Measurements from ENCODE around the gene CDK3.
"Not testable (repeated sequence)": the region's sequence is repeated elsewhere in the genome, so short reads cannot be mapped to it uniquely, and the experiment has no call there.

CDK3 gene

DNA sequence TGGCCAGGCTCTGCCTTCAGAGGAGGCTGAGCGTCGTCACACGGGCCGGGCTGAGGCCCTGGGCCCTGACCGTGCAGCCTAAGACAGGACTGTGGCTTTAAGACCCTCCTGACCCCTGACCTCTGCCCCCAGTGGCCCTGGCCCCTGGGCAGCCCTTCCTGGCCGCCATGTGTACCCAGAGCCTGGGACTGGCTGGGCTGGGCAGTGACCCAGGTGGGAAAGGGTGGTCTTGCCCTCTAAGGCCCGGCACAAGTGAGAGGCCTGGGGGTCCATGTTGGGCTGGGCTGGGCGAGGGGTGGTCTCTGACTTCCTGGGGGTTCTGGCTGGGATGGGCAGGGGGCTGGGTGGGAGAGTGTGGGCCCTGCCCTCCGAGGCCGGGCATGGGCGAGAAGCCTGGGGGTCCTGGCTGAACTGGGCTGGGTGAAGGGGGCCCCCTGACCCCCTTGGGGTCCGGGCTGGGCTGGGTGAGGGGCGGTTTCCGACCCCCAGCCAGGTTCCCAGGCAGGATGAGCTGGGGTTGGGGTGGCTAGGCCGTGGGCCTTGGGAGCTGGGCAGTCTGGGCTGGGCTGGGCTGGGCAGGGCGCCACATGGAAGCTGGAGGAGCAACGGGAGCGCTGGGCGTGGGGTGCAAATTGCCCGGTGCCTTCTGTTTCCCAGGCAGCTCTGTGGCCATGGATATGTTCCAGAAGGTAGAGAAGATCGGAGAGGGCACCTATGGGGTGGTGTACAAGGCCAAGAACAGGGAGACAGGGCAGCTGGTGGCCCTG is at the start of gene CDK3:
Gene CDK3 (plus strand): TSS at position 101 of the 767 bp plus-strand sequence. CDS start 571 bp downstream, at position 672.
- no peak for DNase-seq

DNA sequence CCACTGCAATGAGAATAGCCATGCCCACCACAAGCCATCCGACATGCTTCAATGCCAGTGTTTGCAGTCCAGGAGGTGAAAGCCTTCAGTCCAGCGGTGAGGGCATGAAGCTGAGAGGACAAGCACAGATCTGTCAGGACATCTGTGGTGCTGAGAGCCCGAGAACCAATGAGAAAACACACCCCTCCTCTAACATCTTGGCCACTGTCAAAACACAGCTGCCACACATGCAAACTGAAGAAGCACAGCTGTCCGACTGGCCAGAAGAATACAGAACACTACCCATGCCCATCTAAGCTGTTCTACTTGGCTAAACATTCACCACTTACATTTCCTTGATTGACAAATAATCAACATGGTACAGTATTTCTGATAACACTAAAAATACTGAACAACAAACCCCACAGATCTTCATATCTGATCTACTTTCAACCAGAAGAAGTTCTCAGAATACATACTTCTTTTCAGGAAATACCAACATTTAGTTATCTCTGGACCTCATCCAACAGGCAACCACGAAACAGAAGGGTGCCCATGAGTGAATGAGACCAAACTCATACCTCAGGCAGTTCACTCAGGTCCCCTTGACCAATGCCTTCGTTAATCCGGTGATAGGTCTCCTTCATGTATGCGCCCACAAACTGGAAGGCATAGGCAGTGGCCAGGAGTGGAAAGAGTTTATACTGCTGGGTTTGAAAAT is 49.6 kb upstream of the CDK3 start:
- no peak for DNase-seq

GRCh38 chr17:75959051-75959838 is 41.4 kb upstream of the CDK3 start:
- DNase-seq = no peak

GRCh38 chr17:75959839-75960511 is 40.7 kb upstream of the CDK3 start:
- DNase-seq = no peak

- no peak for DNase-seq
Observed at GRCh38 chr17:75965468-75965867, 35.2 kb upstream of the CDK3 start.

DNA sequence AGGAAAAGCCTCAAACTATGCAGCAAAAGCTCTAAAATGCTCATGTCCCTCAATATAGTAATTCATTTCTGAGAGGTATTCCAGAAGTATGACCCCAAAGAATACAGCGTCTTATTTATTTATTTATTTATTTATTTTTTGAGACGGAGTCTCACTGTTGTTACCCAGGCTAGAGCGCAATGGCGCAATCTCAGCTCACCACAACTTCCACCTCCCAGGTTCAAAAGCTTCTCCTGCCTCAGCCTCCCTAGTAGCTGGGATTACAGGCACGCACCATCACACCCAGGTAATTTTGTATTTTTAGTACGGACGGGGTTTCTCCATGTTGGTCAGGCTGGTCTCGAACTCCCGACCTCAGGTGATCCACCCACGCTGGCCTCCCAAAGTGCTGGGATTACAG is 31.6 kb upstream of the CDK3 start:
- DNase-seq = not testable (repeated sequence)

GRCh38 chr17:75970011-75970523 is 30.6 kb upstream of the CDK3 start:
- DNase-seq = no peak

- DNase-seq = no peak
Observed at GRCh38 chr17:75970626-75971025, 30.0 kb upstream of the CDK3 start.

DNA sequence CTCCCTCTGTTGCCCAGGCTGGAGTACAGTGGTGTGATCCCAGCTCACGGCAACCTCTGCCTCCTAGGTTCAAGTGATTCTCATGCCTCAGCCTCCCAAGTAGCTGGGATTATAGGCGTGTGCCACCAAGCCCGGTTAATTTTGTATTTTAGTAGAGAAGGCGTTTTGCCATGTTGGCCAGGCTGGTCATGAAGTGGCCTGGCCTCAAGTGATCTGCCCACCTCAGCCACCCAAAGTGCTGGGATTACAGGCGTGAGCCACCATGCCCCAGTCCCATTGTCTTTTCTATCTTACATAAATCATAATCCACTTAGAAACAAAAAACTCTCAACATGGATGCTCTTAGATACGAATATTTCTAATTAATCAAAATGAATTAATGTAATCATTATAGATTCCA is 25.5 kb upstream of the CDK3 start:
- not testable (repeated sequence) for DNase-seq

- no peak for DNase-seq
Observed at GRCh38 chr17:75975757-75976174, 24.9 kb upstream of the CDK3 start.

GRCh38 chr17:75976175-75976848 is 24.3 kb upstream of the CDK3 start:
- DNase-seq = no peak

- DNase-seq = peak; percentile 96
Observed at GRCh38 chr17:75978938-75979704, 21.5 kb upstream of the CDK3 start, which contains the start of the genes ACOX1 and TEN1. TSS of gene ACOX1 (minus strand) at chr17:75979166. CDS start at chr17:75979073, 93 bp downstream. TSS of gene TEN1 (plus strand) at chr17:75979240. CDS start at chr17:75986193, 6,953 bp downstream.

DNA sequence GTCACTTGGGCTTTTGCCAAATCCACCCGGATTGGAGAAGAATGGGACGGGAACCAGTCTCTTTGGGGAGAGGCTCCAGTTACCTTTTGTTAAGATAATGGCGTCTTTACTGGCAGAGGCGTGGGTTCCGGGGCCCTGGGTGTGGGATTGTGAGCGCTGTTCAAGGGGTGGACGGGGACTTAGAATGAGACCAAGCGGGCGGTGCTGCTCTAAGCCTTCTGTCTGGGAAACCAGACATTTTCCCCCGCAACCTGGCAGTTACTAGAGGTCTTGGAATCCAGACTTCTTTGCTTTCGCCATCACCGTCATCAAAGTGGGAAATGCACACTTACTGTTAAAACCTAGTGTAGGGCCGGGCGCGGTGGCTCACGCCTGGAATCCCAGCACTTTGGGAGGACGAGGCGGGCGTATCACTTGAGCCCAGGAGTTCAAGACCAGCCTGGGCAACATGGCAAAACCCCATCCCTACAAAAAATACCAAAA is 20.9 kb upstream of the CDK3 start:
- DNase-seq = no peak

GRCh38 chr17:75980188-75981018 is 20.3 kb upstream of the CDK3 start:
- DNase-seq = no peak

DNA sequence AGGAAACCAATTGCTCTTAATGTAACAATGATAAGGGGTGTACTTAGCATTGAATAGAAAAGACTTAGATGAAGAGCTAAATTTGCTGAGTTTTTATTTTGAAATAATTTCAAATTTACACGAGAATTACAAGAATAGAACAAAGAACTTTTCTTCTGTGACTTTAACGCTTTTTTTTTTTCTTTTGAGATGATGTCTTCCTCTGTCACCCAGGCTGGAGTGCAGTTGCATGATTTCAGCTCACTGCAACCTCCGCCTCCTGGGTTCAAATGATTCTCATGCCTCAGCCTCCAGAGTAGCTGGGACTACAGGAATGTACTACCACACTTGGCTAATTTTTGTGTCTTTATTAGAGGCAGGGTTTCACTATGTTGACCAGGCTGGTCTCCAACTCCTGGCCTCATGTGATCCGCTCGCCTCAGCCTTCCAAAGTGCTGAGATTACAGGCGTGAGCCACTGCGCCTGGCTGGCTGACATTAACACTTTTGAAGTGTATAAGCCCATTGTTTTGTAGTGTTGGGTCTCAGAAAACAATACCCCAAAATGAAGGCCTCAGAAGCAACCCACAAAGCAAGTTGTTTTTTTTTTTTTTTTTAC is 19.5 kb upstream of the CDK3 start:
- DNase-seq = no peak

DNA sequence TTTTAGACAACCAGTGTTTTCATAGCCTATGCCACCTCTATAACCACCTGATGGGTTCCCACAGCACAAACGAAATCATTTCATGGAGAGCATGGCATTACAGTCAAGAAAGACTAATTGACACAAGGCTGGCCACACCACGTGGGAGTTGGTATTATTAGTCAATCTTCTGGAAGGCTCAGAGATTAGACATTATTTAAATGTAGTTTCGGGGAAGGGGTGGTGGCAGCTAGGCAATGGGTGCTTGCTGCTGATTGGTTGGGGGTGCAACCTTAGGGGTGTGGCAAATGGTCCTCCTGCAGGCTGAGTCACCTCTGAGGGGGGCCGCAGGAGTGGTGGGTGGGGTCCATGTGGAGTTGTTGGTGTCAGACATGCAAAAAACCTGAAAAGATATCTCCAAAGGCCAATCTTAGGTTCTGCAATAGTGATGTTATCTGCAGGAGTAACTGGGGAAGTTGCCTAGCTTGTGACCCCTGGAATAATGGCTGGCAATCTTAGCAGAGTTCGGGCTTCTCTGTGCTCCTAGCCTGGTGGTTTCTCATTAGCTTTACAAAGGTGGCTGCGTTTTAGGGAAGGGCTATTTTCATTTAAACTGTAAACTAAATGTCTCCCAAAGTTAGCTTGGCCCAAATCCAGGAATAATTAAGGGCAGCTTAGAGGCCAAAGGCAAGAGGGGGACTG is 17.0 kb upstream of the CDK3 start:
- DNase-seq = no peak

GRCh38 chr17:75985986-75986385 is 14.7 kb upstream of the CDK3 start:
- DNase-seq = no peak

DNA sequence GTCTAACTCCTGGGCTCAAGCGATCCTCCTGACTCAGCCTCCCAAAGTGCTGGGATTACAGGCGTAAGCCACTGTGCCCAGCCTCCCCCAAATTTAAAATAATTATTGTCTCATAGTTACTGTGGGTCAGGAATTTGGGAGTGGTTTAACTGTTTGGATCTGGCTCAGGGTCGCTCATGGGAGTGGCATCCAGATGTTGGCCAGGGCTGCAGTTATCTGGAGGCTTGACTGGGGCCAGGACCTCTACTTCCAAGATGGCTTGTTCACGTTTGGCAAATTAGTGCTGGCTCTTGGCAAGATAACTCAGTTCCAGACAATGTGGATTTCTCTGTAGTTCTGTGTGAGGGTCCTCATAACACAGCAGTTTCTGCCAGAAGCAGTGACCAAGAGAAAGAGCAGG is 13.6 kb upstream of the CDK3 start:
- DNase-seq = no peak

- no peak for DNase-seq
Observed at GRCh38 chr17:75991396-75991795, 9.3 kb upstream of the CDK3 start.
